Stimulated activated CD4-positive, alpha-beta T cell treated with anti-CD3 and anti-CD28 coated beads, Interleukin-4, amount 100 ng/mL, for 48 hours (primary cell): ENCODE data around the gene PALLD.
"Not testable (repeated sequence)": the region's sequence is repeated elsewhere in the genome, so short reads cannot be mapped to it uniquely, and the experiment has no call there.

Experiments used
- DNase-seq, 2 donors: peaks; one replicate each; pipeline ENCODE4 v3.0.0-alpha.2; 2020; ENCODE audit warnings: low read depth in 2 of 2

Gene PALLD

DNA sequence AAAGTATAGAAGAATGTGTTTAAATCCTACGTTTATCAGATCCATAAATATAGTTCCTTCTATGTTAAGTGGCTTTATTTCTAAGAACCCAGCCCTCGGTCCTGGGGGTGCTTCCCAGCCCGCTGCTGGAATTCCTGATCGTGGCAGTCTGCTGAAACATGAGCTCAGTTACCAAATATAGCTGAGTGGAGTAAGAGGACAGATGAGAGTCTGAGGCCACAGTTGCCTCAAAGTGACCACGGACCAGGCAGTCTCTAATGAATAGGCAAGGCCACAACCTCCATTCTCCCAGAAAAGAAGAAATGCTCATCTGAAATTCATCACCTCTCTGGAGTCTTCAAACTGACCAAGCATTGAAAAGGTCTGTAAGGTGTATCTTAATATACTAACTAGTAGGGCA, at the start of gene PALLD:
Gene PALLD, plus strand, starts transcription at position 219 of the 400 bp plus-strand sequence.
- DNase-seq = no peak

DNA sequence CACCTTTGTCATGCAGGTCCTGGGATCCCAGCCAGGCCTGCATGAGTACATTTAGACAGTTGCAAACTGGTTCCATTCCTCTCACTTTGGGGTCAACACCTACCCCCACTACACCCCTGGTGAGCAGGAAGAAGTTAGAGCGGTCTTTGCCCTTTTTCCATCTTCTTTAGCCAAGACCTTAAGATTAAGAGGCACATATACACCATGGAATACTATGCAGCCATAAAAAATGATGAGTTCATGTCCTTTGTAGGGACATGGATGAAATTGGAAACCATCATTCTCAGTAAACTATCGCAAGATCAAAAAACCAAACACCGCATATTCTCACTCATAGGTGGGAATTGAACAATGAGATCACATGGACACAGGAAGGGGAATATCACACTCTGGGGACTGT, 47.8 kb upstream of the PALLD start:
- DNase-seq = not testable (repeated sequence)

DNA sequence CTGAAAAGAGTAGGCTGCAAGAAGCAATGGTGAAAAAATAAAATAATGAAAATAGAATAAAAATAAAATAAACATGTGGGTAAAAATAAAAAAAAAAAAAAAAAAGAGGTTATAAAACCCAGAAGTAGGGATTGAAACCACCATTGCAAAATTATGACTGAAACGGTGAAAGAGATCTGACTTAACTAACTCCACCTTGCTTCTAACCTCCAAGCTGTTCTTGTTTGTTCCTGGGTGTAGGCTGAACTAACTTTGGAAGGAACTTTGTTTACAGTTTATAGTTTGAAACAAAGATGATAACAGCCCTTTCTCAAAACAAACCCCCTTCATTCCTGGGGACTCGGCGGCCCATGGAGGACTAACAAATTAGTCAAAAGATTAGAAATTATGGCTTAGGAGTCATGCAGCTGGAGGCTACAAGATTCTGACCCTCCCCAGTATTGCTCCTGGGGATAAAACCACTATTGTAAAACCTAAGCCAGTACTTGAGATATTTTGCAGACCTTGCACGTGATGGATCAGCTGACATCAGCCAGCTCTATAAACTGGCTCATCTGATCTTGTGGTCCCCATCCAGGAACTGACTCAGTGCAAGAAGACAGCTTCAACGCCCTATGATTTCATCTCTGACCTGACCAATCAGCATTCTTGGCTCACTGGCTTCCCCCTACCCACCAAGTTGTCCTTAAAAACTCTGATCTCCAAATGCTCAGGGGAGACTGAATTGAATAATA, 47.0 kb upstream of the PALLD start:
- no peak for DNase-seq

DNA sequence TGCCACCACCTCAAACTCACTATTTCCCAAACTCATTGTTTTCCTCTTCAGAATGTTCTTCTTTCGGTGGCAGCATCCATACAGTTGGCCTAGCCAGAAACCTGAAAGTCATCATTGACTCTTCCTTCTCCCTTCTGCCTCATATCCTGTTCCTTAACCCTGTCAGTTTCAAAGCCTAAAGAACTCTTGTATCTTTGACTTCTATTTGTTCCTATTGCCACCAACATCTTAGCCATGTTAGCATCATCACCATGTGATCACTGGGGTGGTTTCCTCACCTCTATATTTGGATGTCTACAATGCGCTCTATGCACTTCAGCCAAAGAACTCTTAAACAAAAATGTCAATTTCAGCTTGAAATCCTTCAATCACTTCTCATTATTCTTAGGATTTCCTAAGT, 45.5 kb upstream of the PALLD start:
- no peak for DNase-seq

DNA sequence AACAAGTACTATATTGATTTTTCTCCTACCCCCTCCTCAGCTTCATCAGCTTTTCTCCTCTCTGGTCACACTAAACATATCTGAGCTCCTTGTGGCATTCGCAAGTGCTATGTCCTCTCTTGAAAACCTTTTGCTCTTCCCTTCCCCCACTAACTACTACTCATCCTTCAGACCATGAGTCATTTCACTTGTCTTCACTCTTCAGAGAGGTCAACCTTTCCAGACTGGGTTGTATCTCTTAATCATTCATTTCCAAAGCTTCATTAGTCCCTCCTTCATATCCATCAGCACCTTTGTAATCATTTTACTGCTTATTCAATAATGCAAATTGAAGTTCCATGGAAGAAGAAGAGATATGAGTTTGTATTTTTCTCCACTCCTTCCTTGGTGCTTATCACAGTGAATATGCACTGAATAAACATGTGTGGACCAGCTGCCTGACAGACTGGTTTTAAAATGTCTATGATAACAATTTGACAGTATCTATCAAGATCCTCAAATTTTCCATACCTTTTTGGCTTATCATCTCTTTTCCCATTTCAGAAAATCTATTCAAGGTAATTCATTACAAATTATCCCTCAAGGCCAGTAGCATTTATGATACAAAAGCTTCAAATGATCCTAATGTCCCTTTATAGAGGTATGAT, 45.0 kb upstream of the PALLD start:
- DNase-seq = no peak

DNA sequence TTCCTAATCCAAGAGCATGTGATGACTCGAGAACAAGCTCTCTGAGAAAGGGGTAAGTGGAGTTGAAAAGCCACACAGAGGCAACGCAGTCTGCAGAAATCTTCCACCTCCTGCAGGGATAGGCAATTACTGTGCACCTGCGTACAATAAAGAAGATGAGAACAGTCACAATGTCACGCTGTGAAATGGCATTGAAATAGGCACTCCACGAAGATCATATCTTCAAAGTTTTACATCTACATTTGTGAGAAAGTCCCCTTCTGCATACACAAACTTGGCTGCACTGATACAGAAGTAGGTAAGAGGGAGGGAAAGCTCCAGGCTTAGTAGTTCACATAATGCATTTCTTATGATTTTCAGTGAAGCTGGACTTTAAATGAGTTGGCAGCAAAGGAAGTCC, 43.7 kb upstream of the PALLD start:
- no peak for DNase-seq

DNA sequence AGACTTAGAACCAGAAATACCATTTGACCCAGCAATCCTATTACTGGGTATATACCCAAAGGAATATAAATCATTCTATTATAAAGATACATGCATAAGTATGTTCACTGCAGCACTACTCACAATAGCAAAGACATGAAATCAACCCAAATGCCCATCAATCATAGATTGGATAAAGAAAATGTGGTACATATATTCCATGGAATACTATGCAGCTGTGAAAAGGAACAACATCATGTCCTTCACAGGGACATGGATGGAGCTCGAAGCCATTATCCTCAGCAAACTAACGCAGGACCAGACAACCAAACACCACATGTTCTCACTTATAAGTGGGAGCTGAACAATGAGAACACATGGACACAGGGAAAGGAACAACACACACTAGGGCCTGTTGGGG, 38.6 kb upstream of the PALLD start:
- DNase-seq = not testable (repeated sequence)

DNA sequence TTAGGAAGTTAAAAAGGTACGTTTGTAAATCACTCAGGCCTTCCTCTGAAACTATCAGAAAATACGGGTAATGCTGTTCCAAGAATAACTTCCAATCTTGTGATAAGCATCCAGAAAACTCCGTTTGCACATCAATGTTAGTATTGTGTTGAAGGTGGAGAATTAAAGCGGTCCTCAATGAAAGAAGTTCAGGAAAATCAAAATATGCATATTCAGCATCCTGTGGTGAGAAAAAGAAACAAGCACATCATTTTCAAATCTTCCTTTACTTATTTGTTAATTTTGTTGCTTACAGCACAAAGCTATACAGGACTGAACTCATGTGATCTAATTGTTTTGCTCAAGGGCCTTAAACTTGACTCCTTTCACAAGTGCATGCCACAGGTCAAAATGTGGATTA, 35.0 kb upstream of the PALLD start:
- DNase-seq = no peak

DNA sequence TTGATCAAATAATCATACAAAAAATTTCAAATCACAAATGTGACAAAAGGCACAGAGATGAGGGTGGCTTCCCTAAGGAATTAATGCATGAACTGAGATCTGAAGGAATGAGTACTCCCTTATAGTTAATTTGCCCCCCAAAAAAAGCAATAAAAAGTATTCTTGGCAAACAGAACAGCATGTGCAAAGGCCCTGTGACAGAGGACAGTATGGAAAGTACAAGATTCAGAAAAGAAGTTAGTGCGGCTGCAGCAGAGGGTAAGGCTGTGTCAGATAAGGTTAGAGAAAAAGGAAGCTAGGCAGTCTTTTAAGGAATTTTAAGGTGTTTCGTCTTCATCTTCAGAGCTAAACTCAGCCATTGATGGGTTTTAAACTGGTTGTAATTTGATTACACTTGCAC, 23.9 kb upstream of the PALLD start:
- DNase-seq = no peak

DNA sequence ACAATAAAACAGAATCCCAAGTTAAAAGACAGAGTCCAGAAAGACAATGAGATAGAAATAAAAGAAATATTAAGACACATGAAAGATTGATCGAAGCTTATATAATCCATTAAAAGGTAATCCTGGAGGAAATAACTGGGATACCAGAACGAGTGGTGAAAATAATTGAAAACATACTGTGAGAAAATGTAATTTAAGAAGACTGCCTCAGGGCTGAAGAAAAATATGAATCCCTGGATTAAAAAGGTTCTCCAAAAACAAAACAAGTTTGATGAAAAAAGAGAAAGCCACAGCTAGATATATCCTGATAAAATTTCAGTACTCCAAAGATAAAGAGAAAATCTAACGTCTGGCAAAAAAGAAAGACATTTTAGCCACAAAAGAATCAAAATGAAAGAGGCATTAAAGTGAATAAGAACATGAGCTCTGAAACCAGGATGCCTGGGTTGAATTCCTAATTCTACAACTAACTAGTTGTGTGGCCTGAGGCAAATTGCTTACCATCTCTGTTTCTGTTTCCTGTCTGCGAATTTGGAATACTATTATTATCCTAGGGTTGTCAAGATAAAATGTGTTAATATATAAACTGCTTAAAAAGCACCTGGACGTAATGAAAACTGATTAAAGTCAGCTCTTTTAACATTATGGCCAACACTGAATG, 22.1 kb upstream of the PALLD start:
- DNase-seq = no peak

DNA sequence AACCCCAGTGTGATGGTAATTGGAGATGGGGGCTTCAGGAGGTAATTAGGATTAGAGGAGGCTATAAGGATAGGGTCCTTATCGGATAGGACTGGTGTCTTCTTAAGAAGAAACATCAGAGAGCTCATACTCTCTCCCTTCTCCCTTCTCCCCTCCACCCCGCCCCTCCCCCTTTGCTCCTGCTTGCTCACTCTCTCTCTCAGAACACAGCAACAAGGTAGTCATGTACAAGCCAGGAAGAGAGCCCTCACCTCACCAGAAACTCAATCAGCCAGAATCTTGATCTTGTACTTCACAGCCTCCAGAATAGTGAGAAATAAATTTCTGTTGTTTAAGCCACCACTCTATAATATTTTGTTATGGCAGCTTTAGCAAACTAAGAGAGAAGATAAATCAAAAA, 21.1 kb upstream of the PALLD start:
- DNase-seq = peak in 1 of 2 donors; percentile 33

DNA sequence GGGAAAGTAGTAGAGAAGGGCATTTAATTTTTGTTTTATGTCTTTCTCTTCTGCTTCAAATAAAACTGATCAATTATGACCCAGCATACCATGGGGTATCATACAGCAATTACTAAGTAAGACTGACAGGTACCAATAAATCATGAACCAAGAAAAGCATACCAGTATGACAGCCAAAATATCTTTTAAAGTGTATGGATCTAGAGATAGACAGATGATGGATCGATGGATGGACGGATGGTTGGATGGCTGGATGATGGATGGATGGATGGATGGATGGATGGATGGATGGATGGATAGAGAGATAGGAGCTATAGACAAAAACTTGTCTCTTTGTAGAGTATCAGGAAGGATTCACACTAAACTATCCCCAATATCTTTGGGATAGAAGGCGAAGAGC, 18.0 kb upstream of the PALLD start:
- no peak for DNase-seq

DNA sequence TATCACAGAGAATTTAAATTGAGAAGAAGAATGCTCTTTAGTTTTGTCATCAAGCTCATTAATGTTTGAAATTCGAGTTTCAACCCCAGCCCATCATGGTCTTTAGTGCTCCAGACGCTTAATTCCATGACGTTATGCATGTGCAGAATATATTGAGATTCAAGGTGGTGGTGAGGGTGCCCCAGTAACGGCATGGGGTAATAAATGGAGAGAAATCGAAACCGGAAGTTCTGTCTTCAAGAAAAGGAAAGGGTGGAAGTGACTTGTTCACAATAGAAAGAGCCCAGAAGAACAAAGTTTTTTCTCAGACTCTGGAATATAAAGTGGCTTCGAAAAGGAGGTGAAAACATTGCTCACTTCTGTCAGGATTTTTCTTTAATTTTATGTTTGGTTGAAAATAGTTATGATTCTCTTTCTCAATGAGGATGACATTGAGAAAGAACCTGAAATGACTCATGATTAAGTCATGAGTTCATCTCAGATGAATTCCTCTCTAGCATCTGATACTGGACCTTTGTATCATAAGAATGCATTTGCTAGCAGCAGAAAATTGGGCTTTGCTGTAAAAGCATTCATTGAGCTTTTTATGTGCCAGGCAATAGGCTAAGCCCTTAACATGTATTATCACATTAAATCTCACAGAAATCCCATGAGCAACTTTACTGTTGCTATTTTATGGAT, 15.8 kb upstream of the PALLD start:
- DNase-seq = no peak

DNA sequence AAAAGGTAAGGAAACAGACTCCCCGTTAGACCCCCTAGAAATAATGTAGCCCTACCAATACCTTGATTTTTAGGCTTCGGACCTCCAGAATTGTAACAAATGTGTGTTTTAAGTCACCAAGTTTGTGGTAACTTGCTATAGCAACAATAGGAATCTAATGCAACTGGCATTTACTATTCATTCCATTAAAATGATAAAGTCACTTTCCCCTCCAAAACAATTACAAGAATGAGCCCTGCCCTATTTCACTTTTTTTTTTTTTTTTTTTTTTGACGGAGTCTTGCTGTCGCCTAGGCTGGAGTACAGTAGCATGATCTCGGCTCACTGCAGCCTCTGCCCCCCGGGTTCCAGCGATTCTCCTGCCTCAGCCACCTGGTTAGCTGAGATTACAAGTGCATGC, 13.0 kb upstream of the PALLD start:
- no peak for DNase-seq

DNA sequence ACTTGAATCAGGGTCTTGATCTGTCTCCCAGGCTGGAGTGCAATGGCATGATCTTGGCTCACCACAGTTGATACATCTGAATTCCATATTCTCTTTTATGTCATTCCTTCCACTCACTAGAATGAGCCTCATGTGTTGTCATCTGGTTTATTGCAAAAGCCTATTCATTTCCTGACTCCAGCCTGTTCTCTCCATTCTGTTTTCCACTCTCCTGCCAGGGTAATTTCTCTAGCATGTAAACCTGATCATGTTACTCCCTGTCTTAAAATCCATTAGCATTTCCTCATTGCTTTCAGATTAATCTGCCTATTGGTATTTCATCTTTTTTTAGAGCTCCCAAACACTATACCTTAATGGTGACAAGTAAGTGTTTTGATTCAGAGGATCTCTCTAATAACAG, 12.2 kb upstream of the PALLD start:
- DNase-seq = no peak

DNA sequence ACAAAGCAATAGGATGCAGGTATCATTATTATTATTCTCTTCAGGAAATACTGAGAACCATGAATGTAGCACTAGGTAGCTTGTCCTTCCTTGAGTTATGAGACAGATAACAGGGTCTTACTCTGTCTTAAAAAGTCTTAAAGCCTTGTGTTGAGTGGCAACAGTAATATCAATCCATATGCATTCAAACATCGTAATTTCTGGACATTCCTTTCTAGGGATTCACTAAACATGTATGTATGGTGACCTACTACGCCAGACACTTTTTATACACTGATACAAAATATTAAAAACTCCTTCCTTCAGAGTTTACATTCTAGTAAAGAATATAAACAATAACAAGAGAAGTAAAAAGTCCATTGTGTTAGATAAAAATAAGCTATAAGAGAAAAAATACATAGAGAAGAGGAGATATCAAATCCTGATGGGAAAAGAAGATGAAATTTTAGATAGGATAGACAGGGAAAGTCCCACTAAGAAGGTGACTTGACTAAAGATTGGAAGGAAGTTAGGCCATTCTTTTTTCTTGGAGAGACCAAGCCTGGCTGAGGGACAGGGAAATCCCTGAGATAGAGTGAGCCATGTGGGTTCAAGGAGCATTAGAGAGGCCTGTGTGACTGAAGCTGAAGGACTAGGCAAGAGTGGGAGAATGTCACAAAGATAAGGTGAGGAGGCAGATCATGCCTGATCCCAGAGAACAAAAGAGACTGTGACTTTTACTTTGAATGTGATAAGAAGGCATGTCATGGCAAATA, 11.5 kb upstream of the PALLD start:
- DNase-seq = no peak

DNA sequence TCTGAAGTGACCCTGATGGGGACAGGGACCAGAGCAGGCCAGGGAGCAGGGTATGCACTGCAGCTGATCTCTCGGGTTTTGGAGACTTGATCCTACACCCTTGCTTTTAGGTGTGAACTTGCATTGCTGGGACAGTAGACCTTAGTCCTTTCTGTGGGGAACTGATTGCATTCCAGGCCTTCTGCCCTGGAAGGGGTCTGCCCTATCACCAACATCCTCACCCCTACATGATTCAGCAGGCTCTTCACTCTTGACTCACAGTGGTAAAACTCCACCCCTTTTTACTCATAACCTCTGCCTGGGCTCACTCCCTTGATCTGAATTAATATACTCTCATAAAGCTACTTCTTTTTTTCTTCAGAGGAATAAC, 10.0 kb upstream of the PALLD start:
- DNase-seq = no peak

DNA sequence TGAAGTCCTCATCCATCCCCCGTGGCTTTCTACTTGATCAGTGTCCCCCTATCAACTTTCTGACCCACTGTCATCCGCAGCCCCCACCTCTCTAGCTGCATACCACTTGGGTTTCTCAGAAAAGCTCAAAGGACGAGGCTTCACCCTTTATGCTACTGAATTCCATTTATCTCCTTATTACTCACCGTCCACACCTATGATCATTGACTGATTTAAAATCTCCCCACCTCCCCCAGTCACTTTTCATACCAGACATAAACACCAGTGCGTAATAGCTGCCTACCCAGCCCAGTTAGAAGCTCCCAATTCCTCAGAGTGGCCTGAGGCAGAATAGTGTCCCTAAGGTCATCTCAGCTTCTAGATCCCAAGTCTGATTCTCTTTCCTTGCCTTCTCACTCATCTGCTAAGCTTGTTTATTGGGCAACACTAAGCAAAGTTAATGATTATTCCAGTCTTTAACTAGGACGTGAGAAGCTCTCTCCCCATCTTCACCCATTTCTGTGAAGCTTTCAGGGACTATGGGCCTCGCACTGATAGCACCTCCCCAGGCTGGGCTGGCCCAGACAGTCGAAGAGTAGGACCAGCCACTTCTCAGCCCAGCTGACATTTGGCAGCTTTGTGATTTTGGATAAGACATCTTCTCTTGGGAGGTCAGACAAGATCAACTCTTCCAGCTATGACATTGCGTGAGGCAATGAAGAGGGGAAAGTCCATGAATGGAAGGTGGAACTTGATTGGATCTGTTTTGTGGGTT, 9.4 kb upstream of the PALLD start:
- no peak for DNase-seq

DNA sequence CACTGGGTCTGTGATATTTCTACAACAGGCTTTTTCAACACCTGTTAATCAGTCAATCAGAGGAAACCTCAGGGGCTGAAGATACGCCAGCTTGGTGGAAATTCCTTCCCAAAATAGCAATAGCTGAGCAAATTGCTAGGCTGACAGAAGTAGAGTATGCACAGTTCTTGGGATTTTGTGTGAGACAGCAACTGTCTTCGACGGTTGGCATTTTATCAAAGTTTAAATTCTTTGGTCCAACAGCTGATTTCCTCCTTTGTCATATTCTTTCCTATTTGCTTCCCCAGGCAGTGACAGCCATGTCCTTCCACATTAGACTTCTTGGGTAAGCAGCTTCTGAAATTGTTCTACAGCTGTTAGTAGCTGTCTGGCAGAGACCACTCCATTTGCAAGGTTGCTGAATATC, 8.0 kb upstream of the PALLD start:
- DNase-seq = no peak

DNA sequence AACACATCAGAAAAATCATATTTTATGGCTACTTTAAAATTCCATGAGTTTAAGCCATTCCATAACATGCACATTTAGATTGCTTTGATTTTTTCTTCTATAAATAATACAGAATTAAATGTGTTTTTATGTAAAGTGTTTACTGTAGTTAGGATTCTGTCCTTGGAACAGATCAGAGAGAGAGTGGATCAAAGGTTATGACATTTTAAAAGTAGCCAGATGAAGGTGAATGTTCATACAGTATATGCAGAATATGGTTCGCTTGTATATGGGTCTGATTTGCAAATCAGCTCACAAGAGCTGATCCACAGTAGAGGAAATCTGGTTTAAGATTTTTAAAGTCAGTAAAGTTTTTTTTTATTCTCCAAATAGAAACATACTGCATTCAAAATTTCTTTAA, 7.2 kb upstream of the PALLD start:
- DNase-seq = no peak

DNA sequence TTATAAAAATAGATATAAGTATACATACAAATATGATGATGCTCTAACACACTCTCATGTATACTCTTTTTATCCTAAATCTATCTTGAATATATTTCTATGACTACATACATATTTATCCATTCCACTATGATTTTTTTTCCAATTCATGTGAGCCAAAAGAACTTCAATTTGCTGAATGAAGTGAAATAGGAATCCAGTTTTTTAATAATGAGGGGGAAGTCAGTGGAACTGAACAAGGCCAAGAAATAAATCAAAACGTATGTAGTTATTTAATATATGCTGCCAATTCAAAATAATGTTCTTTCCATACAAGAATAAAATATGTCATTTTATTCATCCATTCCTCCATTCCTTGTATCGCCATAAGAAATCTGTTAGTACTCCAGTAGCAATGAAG, 6.1 kb upstream of the PALLD start:
- DNase-seq = no peak
